Measurements from ENCODE around the gene TSHZ2.
"Not testable (repeated sequence)": the region's sequence is repeated elsewhere in the genome, so short reads cannot be mapped to it uniquely, and the experiment has no call there.

The TSHZ2 gene

GRCh38 chr20:52996658-52997057 lies 24.5 kb downstream of the TSHZ2 start:
- DNase-seq, result no peak

DNA sequence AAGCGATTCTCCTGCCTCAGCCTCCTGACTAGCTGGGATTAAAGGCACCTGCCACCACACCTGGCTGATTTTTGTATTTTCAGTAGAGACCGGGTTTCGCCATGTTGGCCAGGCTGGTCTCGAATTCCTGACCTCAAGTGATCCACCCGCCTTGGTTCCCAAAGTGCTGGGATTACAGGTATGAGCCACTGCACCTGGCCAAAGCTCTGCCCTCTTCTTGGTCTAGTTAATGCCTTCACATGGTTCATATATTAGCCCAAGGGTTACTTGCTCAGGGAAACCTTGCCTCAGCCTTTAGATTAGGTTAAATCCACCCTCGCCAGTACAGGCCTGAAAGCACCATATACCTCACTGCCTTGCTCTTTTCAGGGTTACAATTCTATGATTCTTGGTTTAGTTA lies 26.1 kb downstream of the TSHZ2 start:
- DNase-seq, result no peak

DNA sequence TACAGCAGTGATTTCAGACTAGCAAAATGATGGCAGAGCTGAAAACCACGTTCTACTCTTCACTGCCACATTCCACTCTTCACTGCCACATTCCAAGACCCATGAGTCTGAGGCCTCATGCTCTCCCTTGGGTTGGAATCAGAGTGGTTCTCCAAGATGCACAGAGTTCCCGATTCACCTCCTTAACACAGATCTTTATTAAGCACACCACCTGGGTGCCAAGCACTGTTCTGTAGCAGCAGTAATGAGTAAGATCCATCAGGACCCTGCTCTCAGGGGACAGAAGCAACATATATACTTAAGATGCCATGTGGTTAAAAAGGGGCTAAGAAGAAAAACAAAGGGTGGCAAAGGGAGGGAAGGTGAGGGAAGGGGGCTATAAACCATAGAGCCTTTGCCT lies 26.9 kb downstream of the TSHZ2 start:
- DNase-seq, result no peak

DNA sequence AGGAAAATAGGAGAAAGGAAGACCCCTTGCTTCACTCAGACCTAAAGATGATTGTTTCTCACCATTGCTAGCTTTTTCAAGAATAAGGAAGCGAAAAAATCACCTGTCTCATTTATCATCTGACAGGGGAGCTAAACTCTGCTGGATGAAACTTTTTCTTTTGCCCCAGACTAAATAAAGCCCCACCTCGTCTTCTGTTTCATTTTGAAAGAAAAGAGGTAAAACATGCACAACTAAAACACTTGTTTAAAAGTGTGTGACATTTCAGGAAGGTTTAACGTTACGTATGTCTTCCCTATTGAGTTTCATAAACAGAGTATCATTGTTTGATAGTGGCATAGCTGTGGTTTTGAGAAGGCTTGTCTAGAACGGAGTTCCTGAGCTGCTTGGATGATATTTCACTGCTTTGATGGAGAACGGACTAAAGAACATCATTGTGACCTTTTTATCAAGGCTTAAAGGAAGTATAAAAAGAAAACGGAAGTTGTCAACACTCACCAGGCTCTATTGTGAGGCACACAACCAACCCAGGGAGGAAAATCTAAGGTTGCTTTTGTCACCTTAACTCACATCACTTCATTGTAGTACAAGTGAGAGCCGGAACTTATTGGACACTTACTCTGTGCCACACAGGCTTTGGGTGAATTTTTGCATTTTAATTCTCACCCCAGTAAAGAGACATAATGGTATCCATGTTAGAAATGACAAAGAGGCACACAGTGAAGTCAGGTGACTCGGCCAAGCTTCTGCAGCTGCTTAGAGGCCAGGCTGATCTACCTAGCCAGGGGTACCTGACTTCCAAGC lies 29.5 kb downstream of the TSHZ2 start:
- DNase-seq, result no peak

- no peak for DNase-seq
Observed at GRCh38 chr20:53002786-53003185, 30.6 kb downstream of the TSHZ2 start.

GRCh38 chr20:53003420-53004154 lies 31.4 kb downstream of the TSHZ2 start:
- peak; percentile 64 for DNase-seq

DNA sequence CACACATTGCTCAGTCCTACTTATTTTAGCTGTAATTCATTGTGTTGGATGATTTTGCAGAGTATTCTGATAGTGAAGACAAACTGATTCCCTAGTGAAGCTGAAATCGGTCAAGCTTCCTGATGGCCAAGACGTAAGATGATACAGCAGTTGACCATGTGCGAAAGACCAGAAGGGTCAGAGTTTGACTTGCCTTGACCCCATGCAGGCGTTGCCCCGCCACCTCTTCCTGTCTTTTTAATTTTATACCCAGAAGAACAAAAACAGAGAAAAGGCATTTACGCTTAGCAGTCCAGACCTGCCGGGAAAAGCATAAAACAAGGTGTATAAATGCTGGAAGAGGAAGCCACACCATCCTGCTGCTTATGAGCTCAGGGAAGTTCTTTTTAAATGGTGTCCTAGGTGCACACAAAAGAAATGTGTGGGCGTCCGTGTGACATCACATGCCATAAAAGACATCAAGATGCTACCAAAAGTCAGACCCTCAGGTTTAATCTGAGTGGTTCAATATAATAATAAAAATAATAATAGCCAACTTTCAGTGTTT lies 32.2 kb downstream of the TSHZ2 start:
- peak; percentile 11 for DNase-seq

DNA sequence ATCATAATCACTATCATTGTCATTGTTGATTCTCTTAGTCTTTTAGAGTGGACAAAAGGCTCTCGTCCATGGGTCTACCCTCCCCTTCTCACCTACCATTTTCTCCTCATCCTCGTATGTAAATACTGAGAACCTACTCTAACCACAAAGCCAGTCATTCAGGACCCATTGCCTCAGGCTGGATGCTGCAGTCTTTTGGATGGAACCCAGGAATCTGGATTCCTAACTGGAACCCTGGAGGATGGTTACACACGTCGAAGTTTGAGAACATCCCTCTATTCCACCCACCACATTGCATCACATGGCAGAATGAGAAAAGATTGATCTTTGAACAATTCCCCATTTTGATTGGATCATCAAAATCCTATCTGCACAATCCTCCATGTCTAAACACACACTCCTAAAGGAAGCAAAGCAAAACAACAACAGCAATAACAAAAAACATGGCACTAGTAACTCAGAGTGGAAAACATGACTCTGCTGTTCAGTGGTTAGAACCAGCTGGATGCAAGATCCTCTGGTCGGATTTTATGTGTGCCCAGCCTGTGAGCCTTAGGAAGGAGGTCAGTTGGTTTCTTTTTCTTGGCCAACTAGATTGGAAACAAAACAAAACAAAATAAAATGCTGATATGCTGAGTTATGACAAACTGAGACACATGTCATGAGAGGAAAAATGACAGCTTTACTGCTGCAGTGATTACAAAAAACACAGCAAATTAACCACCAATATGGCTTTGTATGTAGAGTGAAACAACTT lies 38.0 kb downstream of the TSHZ2 start:
- DNase-seq, result no peak

- no peak for DNase-seq
Observed at GRCh38 chr20:53011640-53012039, 39.5 kb downstream of the TSHZ2 start.

DNA sequence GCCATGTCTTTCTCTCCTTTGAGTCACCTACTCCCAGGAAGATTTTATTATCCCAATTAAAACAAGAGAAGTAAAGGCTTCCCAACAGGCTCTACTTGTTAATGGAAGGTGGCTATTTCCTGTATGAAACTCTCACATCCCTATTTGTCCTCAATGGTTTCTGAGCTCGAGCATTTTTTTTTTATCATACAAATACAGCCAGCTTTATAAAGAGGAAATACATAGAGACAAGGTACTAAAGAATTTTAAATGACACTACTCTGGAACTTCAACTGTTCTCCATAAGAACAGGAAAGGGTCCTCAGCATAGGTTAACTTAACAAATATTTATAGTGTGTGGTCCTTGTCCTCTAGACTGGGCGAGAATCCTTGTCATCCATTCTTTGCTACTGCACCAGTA lies 41.0 kb downstream of the TSHZ2 start:
- DNase-seq, result no peak

- DNase-seq, result no peak
Observed at GRCh38 chr20:53013847-53014246, 41.7 kb downstream of the TSHZ2 start.

DNA sequence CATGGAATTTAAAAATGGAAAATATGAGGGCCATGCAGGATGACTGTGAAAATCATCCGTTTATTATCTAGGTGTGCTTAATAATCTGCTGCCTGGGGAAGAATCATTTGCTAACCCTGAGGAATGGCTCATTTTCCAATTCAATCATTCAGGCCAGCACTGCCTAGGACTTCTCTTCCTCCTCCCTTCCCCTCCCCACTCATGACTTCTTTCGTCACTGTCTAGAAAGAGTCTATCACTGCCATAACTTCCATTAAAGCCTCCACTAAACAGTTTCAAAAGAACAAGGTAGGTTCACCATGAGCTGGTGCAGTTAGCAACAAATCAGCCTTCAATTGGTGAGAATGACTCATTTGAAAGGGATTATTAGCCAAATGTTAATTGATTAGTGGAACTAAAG lies 43.9 kb downstream of the TSHZ2 start:
- DNase-seq, result no peak

- DNase-seq, result no peak
Observed at GRCh38 chr20:53016534-53017042, 44.4 kb downstream of the TSHZ2 start.

GRCh38 chr20:53017206-53017605 lies 45.0 kb downstream of the TSHZ2 start:
- DNase-seq, result no peak

GRCh38 chr20:53019464-53019863 lies 47.3 kb downstream of the TSHZ2 start:
- DNase-seq, result no peak

DNA sequence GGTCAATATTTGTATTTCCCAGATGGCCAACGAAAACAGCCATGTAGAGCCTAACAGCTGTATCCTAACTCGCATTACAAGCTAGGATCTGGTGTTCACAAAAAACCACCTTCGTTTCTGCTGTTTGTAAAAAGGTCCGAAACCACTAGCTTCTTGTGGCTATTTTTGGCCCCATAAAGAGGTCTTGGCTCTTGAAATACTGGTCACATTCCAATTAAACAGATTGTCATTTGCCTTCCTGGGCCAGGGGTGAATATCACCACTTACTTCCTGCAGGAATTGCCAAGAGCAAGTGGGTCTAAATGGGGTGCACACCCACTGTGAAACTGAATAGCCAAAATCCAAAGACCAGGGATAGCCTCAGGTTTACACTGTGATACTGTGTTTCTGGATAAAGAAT lies 48.2 kb downstream of the TSHZ2 start:
- no peak for DNase-seq

GRCh38 chr20:53020834-53021233 lies 48.7 kb downstream of the TSHZ2 start:
- no peak for DNase-seq

DNA sequence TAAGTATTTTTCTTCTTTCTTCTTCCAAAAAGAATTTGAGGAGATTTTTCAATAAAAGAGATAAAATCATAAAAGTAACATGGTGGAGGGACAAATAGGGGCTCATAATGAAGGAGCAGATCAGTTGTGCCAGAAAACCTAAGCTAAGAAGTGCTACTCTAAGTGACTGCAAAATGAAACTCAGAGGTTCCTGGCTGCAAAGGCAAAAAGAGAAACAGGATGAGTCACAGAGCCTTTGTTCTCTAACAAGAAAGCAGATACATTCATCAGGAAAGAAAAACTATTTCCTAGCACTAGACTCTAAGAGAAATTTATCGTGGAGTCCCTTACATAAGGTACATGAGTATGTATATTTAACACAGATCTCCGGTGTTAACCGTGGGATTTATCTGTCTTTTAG lies 49.8 kb downstream of the TSHZ2 start:
- DNase-seq, result no peak

DNA sequence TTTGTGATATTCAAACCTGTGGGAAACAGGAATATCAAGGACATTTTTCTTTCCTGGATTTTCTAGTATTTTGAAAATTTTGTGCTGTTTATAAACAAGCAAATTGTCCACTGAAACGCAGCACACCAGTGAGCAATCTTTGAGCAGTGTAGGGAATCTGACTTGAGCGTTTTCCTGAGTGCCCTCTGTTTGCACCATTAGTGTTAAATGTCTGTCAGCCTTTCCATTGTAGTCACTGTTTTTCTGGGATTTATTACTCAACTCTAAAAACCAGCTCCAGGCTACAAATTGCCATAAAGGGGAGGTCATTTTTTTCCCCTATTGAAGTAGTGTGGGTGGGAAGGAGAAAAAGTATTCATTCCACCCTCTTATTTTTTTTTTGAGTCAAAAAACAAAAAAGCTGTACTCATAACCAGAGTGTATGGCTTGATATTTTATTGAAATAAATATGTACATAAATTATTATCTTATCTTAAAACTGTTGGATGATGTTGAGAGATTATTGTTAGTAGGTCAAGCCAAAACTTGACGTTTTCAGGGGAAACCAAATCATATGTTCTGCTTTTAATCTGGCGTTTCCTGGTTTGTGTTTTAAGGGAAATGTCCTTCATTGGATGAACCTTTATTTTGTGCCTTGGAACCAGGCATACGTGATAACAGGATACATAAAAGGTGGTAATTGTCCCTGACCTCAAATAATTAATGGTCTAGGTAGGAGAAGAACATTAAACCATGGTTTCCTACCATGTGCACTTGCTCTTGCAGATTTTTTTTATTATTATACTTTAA lies 51.8 kb downstream of the TSHZ2 start:
- no peak for DNase-seq

DNA sequence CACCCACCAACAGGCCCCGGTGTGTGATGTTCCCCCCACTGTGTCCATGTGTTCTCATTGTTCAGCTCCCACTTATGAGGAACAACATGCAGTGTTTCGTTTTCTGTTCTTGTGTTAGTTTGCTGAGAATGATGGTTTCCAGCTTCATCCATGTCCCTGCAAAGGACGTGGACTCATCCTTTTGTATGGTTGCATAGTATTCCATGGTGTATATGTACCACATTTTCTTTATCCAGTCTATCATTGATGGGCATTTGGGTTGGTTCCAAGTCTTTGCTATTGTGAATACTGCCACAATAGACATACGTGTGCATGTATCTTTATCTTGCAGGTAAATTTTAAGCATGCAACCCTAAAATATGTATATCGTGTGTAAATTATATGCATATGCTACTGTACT lies 52.5 kb downstream of the TSHZ2 start:
- DNase-seq, result not testable (repeated sequence)

DNA sequence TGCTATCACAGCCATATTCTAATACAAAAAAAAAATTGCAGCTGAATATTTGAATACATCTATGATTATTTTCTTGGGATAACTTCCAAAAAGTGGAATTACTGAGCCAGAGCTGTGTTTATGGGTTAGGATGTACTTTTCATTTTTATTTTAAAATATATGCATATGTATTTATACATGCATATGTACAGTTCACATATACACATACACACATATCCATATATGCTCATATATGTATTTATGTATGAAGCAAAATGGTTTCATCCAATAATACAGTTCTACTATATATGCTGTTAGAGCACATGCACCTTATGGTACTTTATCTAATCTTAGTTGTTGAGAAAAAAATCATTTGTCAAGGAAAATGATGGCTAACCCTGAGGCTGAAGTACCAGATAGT lies 54.9 kb downstream of the TSHZ2 start:
- no peak for DNase-seq

DNA sequence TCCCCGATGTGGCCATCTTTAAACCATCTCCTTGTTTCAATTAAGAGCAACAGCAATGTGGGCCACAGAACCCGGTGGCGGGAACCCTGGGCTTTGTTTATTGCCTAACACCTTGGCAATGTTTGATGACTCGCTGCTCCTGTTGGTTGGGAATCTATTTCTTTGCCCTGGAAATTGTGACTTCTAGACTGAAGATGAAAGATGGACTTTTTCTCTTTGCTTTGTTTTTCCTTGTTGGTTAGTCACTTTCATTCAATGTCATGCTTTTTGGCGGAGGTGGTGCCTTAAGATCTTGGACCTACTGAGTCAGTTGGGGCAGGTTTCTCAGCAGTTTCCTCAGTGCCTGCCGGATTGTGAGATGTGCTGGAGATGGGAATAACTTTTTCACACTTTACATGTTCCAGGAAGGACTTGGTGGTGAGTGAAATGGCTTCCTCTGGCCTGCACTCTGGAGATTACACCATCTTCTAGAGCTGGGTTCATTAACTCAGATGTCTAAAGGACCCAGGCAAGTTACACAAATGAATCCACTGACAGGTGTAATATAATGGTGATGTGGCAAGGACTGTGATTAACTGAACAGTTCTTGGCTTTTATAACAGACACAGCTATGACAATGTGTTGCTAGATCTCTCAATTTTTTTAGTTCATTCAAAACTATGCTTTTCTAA lies 56.3 kb downstream of the TSHZ2 start:
- no peak for DNase-seq

Measured in retina (tissue), 1 donor.